ENCODE measurements around the gene EVPLL.
A peak's percentile ranks its signal among the peaks of the same experiment; 100 is the strongest.
"Not testable (repeated sequence)": the region's sequence is repeated elsewhere in the genome, so short reads cannot be mapped to it uniquely, and the experiment has no call there.

EVPLL gene

DNA sequence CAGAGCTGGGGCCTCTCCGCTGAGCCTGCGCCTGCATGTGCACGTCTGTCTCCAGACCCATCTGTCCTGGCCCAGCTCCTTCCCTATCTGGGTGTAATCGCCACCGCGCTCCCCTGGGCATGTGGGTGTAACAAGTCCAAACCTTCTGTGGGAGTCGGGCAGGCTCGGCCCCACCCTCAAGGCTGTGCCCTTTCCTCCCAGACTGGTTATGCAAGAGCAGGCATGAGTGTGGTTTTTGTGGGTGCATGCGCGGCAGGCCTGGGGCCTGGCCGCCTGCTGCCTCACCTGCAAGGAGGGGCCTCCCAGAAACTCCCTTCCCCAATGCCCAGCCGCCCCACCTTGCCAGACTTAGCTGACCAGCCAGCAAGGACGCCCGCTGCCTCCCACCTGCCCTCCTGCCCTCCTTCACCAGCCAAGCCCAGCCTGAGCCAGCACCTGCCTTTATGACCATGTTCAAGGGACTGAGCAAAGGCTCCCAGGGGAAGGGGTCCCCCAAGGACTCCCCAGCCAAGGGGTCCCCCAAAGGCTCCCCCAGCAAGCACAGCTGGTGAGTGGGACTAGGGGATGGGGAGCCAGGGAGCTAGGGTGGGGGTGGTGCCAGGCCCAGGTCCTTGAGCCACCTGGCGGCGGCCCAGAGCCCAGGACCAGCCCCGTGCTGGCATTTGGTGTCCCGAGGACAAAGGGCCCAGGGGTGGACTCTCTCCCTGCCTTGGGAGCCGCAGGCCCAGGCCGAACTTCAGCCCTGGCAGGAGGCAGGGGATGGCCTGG is at the start of gene EVPLL:
Gene EVPLL (plus strand): TSS at position 342 of the 768 bp plus-strand sequence. CDS start 3,160 bp downstream, outside the sequence.
- no peak for DNase-seq

DNA sequence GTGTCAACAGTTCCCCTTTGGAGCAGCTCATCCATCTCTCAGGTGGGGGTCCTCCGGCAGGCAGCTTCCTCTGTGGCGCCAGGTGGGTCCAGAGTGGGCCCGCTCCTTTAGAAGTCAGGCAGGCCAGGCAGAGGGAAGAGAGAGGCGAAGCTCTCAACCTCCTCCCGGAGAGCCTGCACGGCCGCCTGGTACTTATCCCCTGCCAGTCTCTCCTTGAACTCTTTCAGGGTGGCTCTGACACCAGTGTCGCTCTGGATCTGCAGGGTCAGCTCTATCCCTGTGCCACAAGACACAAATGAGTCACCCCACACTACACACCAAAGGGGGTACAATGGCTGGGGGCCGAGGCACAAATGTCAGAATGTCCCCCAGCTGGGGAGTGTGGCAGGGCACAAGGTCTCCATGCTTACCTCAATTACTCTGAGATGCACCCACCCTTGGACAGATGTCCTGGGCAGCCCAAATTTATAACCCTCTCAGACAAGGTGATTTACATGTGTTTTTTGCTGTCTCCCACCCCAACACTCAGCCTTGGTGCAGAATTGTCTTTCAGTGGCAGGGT is 48.9 kb upstream of the EVPLL start:
- DNase-seq, result no peak

DNA sequence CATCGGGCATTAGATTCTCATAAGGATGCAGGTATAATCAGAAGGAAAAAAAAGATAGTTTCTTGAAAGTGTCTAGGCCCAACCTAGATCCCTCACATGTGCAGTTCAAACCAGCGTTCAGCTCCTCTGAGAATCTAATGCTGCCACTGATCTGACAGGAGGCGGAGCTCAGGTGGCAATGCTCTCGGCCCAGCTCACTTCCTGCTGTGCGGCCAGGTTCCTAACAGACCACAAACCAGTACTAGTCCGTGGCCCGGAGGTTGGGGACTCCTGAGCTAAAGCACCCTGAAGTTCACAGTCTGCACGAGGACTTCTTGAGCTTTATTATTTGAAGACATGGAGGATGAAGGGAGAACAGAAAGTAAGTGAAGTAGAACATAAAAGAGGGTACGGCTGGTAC is 45.7 kb upstream of the EVPLL start:
- no peak for DNase-seq

DNA sequence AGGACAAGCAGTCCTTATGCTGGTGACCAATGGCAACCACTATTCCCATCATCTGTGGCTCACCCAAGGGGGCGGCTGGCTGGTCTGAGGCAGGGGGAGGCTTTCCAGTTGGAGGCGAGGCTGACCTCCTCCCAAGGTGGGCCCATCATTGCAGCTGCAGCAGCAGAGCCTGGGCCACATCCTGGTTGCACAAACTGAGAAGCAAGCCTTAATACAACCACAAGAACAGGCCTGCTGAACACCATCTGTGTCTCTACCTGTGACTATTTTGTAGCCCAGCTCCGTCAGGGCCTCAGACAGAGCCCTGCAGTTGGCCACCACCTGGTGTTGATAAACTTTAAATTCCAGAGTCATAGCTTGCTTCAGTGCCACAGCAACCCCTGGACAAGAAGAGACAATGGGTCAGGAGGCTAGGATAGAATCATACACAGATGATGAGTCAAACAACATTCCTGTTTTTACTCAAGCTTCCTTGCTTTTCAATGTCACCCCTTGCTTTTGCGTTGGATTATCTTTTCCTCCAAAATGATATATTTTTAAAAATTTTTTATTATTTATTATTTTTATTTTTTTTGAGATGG is 44.6 kb upstream of the EVPLL start:
- DNase-seq, result no peak

DNA sequence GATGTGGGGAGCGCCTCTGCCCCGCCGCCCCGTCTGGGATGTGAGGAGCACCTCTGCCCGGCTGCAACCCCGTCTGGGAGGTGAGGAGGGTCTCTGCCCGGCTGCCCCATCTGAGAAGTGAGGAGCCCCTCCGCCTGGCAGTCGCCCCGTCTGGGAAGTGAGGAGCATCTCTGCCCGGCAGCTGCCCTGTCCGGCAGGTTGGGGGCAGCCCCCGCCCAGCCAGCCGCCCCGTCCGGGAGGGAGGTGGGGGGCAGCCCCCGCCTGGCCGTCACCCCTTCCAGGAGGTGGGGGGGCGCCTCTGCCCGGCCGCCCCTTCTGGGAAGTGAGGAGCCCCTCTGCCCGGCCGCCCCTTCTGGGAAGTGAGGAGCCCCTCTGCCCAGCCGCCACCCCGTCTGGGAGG is 39.4 kb upstream of the EVPLL start:
- not testable (repeated sequence) for DNase-seq

DNA sequence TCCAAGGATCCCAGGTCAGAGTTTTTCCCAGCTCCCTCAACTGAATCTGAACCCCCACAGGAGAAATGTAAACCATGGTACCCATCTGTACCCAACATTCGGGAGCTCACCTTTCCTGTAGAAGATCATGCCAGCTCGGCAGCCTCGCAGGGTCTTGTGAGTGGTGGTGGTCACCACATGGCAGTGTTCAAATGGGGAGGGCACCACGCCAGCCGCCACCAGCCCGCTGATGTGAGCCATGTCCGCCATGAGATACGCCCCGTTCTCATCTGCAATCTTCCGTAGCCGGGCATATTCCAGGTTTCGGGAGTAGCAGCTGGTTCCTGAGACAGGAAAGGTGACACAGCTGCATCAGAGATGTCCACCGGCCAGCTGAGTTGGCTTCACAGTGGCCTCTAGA is 37.6 kb upstream of the EVPLL start:
- DNase-seq, result no peak

DNA sequence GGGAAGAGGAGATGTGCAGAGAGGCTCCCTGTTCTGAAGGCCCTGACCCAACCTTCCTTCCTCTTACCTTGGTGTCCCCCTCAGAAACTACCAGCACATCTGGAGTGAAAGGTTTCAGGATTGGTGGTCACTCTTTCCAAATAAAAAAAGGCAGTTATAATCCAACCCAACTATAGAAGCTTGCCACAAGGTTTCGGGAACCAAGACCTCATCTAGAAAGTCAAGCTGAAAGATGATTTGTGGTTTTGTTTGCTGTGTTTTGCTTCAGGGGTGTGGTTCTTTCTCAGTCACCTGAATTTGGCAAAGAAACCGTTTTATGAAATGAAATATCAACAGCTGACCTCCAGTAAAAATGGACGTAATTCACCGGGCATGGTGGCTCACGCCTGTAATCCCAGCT is 33.6 kb upstream of the EVPLL start:
- no peak for DNase-seq

DNA sequence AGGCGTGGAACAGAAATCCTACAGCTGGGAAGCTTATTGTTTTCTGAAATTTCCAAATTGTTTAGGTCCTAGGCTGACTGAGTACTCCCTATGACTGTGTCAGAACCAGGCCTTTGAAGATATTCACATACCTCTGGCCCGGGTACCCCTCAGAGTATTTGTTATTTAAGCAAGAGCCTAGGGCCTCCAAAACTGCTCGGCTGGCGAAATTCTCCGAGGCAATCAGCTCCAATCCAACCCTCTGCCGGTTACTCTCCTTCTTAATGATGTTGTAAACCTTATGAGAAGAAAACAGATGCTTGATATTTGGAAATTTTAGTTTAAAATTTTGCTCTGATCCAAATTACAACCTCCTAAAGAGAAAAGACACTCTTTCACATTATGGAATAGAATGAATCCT is 24.0 kb upstream of the EVPLL start:
- no peak for DNase-seq

DNA sequence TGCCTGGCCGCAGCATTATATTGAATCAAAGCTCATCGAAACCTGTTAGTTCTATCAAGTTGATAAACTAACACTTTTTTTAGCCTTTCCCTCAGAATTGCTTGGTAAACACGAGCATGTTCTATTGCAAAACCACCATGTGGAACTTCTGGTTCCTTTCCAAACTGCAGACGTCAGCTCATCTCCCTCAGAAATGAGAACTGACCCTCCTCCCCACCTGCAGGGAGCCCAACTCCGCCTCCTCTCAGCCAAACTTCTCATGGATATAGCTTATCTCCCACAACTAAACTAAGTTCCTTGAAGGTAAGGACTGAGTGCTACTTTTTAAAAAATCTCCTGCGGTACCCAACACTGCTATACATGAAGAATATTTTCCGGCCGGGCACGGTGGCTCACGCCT is 21.0 kb upstream of the EVPLL start:
- DNase-seq, result no peak

DNA sequence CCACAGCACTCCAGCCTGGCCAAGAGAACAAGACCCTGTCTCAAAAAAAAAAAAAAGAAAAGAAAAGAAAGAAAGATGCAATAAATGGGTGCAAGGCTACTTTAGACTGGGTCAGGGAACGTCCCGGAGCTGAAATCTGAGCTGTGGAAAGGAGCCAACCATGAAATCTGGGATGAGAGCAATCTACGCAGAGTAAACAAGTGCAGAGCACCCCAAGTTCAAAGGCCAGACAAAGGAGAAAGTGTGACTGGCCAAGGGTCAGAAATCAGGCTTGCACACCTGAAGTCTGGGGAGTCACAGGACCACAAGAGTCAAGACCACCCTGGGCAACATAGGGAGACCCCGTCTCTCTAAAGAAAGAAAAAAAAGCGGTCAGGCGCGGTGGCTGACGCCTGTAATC is 17.1 kb upstream of the EVPLL start:
- DNase-seq, result no peak

DNA sequence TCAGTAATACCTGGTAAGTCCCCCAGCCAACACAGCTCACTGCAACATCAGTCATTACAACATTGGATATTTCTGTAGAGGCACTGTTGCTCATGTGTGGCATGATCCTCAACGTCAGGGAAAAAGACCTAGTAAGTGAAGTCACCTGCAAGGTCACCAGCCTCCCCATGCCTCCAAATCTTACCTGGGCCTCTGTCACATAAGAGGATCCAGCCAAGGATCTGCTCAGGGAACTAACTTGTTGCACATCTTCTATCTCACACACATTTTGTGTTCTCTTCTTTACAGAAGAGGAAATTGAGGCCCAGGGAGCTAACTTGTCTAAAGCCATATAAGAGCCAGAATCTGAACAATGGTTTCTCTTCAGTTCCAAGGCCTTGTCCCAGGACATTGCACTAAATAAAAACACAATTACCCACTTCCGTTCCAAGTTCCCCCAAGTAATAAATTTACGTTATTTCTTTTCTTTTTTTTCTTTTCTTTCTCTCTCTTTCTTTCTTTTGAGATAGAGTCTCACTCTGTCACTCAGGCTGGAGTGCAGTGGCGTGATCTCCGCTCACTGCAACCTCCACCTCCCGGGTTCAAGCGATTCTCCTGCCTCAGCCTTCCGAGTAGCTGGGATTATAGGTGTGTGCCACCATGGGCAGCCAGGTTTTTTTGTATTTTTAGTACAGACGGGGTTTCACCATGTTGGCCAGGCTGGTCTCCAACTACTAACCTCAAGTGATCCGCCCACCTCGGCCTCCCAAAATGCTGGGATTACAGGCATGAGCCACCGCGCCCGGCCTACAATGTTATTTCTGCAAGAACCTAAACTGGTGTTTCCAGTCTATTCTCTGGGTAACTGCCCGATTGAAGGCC is 15.5 kb upstream of the EVPLL start:
- no peak for DNase-seq

DNA sequence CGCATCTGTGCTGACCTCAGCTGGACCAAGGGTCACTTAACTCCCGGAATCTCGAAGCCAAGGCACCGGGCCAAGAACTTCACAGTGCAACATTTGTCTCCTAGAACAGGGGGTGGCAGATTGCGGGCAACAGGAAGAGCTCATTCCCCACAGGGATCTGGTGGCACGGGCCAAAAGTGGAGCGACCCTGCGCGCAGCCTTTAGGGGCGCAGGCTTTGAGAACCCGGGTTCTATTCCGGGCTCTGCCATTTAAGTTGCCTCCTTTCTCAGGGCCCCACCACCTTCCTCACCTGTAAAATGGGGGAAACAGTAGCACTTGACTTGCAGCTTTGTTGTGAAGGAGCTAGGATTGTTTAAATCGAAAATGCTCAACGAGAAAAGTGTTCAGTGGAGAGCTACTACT is 14.9 kb upstream of the EVPLL start:
- no peak for DNase-seq

DNA sequence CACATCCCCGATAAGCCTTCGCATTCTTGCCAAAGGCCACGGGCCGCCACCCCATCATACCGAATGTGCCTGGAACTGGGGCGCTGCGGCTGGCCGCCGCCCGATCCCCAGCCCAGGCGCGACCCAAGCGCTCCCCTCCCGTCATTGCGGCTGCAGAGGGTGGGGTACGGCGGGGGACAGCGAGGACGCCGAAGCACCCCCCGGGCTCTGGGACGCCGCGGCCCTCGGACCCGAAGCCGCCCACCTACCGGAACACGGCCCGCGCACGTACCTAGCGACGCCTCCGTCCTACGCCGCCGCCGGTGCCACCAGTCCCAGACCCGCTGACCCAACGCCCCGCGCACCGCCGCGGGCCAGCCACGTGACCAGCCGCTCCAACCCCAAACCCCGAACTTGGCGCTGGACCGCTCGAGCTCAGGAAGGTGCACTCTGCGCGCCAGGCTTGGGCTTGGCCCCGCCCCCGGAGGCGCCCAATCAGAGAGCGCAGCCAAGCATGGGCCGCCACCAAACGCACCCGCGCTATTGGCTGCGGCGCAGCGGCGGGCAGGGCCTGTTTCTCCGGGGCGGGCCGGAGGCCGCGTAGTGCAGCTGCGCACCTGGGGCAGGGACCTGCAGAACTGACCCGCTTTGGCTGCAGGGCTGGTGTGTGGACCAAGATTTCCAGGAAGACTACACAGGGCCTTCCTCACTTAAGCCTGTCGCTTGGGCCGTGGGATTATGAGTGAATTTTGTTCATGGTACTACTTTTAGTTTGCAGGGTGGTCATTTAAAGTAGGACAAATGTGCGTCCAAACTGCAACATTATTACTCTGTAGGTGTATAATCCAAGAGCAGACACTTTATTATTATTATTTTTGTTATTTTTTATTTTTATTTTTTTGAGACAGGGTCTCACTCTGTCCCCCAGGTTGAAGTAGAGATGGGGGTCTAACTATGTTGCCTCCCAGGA is 14.2 kb upstream of the EVPLL start, which contains the start of gene SHMT1:
Gene SHMT1 (minus strand): TSS at position 450 of the 949 bp plus-strand sequence. CDS start 7,569 bp downstream, outside the sequence.
- DNase-seq, result peak; percentile 91

DNA sequence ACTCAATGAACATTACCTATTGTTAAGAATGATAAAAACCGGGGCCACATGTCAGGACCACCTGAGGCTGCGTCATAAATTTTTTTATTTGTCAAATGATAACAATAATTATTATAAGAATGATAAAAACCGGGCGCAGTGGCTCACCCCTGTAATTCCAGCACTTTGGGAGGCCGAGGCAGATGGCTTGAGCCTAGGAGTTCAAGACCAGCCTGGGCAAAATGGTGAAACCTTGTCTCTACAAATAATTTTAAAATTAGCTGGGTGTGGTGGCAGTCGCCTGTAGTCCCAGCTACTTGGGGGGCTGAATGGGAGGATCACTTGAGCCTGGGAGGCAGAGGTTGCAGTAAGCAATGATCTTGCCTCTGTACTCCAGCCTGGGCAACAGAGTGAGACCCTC is 13.4 kb upstream of the EVPLL start:
- no peak for DNase-seq

DNA sequence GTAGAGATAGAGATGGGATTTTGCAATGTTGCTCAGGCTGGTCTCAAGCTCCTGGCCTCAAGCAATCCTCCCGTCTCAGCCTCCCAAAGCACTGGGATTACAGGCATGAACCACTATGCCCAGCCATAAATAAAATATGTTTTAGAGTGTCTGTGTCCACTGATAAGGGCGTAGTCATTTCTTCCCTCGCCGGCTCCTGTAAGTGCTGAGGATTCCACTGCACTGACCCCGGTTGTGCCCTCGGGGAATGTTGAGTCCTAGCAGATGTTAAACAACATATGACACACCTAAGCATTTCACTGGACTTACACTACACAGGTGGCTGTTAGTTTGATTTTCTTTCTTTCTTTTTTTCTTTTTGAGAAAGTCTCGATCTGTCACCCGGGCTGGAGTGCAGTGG is 8.6 kb upstream of the EVPLL start:
- DNase-seq, result no peak

DNA sequence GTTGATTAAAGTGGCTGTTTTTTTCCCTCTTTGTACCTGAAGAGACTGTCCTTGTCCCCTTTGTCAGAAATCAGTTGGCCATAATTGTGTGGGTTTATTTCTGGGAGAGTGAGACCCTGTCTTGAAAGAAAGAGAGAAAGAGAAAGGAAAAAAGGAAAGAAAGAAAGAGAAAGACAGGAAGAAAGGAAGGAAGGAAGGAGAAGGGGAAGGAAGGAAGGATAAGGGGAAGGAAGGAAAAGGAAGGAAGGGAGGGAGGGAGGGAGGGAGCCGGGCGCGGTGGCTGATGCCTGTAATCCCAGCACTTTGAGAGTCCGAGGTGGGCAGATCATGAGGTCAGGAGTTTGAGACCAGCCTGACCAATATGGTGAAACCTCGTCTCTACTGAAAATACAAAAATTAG is 6.8 kb upstream of the EVPLL start:
- no peak for DNase-seq

DNA sequence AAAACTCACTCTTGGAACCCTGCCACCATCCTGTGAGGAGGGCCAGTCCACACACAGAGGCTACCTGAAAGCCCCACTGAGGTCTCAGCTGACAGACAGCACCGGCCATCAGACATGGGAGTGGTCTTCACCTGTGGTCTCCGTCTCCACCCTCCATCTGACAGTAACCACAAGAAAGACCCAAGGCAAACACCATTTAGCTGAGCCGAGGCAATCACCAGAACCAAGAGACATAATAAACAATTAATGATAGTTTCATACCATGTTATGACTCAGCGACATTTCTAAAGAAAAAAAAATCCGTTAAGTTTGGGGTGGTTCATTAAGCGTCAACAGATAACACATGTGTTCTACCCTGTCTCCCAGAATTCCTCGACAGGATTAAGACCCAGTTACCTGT is 6.1 kb upstream of the EVPLL start:
- no peak for DNase-seq

DNA sequence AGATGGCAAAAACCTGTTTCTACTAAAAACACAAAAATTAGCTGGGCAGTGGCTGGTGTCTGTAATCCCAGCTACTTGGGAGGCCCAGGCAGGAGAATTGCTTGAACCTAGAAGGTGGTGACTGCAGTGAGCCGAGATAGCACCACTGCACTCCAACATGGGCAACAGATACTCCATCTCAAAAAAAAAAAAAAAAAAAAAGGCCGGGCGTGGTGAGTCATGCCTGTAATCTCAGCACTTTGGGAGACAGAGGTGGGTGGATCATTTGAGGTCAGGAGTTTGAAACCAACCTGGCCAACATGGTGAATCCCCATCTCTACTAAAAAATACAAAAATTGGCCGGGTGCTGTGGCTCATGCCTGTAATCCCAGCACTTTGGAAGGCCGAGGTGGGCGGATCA is 4.4 kb upstream of the EVPLL start:
- not testable (repeated sequence) for DNase-seq

DNA sequence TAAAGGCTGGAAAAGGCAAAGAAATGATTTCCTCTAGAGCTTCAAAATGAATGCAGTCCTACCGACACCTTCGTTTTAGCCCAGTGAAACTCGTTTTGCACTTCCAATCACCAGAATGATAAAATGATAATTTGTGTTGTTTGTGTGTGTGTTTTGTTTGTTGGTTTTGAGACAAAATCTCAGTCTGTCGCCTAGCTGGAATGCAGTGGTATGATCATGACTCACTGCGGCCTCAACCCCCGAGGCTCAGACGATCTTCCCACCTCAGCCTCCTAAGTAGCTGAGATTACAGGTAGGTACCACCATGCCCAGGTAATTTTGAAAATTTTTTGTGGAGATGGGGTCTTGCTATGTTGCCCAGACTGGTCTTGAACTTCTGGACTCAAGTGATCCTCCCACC is 3.4 kb upstream of the EVPLL start:
- no peak for DNase-seq

DNA sequence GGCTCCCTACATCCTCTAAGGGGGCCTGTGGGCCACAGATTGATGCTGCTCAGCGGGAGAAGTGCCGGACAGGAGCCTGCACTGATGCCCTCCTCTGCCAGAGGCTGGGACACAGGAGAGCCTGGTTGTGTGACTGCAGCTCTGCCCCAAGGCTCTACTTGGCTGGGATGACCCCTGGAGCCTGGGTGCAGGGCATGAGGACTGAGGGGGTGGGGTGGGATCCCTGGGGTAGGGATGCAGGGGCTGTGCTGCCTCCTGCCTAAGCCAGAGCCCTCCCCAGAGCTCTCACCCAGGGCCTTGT is 577 bp downstream of the EVPLL start:
- DNase-seq, result no peak

DNA sequence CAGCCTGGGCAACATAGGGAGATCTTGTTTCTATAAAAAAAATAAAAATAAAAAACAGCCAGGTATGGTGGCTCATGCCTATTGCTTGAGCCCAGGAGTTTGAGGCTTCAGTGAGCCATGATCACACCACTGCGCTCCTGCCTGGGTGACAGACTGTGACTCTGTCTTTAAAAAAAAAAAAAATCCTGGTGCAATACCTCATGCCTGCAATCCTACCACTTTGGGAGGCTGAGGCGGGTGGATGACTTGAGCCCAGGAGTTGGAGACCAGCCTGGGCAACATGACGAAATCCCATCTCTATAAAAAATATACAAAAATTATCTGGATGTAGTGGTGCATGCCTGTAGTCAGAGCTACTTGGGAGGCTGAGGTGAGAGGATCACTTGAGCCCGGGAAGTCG is 1.0 kb downstream of the EVPLL start:
- not testable (repeated sequence) for DNase-seq

All from NCI-H748 treated with DMSO at 0.1 percent for 48 hours (cell line).